ENCODE data around the gene ADGRE3. TPM values are rescaled to one million over a fixed set of nuclear protein-coding genes. Genes with fewer than 3 reads are reported as not detected.

Gene ADGRE3
- total and polyA plus RNA-seq, 2 of the 8 experiments (the other 6 are each of a cell fraction or from before 2014, with no cell fraction given) = not detected

DNA sequence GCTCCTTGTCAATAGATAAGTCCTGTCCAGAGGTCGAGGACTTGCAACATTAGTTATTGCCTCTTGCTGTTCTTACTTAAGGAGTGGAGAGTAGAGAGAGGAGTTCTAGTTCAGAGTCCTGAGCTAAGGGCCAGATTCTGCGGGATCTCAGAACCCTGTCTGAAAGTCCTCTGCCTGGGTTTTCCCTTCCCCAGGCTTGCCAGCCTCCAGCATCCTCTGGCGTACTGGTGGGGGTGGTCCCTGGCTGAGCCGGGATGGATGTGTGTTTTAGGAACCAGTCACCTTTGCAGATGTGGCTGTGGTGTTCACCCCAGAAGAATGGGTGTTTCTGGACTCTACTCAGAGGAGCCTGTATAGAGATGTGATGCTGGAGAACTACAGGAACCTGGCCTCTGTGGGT is 41.2 kb upstream of the ADGRE3 start (continued):
- TF ChIP-seq POU5F1 (IDR thresholded peaks at IDR 0.05; ENCODE audit: low read depth, low read length) = no peak
- TF ChIP-seq TAF7 (optimal IDR thresholded peaks at IDR 0.05; ENCODE audit: borderline replicate concordance, low read depth, low read length) = no peak
- no peak for TF ChIP-seq SUZ12 (IDR thresholded peaks at IDR 0.05; ENCODE audit: low read length)
- no peak for TF ChIP-seq YY1 (IDR thresholded peaks at IDR 0.05; ENCODE audit: low read depth, low read length)
- TF ChIP-seq JUN (IDR thresholded peaks at IDR 0.05; ENCODE audit: low read depth, low read length) = no peak
- TF ChIP-seq, protein P1, sequence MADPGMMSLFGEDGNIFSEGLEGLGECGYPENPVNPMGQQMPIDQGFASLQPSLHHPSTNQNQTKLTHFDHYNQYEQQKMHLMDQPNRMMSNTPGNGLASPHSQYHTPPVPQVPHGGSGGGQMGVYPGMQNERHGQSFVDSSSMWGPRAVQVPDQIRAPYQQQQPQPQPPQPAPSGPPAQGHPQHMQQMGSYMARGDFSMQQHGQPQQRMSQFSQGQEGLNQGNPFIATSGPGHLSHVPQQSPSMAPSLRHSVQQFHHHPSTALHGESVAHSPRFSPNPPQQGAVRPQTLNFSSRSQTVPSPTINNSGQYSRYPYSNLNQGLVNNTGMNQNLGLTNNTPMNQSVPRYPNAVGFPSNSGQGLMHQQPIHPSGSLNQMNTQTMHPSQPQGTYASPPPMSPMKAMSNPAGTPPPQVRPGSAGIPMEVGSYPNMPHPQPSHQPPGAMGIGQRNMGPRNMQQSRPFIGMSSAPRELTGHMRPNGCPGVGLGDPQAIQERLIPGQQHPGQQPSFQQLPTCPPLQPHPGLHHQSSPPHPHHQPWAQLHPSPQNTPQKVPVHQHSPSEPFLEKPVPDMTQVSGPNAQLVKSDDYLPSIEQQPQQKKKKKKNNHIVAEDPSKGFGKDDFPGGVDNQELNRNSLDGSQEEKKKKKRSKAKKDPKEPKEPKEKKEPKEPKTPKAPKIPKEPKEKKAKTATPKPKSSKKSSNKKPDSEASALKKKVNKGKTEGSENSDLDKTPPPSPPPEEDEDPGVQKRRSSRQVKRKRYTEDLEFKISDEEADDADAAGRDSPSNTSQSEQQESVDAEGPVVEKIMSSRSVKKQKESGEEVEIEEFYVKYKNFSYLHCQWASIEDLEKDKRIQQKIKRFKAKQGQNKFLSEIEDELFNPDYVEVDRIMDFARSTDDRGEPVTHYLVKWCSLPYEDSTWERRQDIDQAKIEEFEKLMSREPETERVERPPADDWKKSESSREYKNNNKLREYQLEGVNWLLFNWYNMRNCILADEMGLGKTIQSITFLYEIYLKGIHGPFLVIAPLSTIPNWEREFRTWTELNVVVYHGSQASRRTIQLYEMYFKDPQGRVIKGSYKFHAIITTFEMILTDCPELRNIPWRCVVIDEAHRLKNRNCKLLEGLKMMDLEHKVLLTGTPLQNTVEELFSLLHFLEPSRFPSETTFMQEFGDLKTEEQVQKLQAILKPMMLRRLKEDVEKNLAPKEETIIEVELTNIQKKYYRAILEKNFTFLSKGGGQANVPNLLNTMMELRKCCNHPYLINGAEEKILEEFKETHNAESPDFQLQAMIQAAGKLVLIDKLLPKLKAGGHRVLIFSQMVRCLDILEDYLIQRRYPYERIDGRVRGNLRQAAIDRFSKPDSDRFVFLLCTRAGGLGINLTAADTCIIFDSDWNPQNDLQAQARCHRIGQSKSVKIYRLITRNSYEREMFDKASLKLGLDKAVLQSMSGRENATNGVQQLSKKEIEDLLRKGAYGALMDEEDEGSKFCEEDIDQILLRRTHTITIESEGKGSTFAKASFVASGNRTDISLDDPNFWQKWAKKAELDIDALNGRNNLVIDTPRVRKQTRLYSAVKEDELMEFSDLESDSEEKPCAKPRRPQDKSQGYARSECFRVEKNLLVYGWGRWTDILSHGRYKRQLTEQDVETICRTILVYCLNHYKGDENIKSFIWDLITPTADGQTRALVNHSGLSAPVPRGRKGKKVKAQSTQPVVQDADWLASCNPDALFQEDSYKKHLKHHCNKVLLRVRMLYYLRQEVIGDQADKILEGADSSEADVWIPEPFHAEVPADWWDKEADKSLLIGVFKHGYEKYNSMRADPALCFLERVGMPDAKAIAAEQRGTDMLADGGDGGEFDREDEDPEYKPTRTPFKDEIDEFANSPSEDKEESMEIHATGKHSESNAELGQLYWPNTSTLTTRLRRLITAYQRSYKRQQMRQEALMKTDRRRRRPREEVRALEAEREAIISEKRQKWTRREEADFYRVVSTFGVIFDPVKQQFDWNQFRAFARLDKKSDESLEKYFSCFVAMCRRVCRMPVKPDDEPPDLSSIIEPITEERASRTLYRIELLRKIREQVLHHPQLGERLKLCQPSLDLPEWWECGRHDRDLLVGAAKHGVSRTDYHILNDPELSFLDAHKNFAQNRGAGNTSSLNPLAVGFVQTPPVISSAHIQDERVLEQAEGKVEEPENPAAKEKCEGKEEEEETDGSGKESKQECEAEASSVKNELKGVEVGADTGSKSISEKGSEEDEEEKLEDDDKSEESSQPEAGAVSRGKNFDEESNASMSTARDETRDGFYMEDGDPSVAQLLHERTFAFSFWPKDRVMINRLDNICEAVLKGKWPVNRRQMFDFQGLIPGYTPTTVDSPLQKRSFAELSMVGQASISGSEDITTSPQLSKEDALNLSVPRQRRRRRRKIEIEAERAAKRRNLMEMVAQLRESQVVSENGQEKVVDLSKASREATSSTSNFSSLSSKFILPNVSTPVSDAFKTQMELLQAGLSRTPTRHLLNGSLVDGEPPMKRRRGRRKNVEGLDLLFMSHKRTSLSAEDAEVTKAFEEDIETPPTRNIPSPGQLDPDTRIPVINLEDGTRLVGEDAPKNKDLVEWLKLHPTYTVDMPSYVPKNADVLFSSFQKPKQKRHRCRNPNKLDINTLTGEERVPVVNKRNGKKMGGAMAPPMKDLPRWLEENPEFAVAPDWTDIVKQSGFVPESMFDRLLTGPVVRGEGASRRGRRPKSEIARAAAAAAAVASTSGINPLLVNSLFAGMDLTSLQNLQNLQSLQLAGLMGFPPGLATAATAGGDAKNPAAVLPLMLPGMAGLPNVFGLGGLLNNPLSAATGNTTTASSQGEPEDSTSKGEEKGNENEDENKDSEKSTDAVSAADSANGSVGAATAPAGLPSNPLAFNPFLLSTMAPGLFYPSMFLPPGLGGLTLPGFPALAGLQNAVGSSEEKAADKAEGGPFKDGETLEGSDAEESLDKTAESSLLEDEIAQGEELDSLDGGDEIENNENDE (IDR thresholded peaks at IDR 0.05; ENCODE audit: insufficient replicate concordance, low read length) = no peak
